GM21390 (cell line): ENCODE measurements around the gene MRPL41.
"Not testable (repeated sequence)": the region's sequence is repeated elsewhere in the genome, so short reads cannot be mapped to it uniquely, and the experiment has no call there.

Experiments used
- ATAC-seq: cut with Tn5 transposase; IDR thresholded peaks from one replicate; pipeline ENCODE4 v1.9.1; 2021; ENCODE audit not compliant: unreplicated experiment

The MRPL41 gene

DNA sequence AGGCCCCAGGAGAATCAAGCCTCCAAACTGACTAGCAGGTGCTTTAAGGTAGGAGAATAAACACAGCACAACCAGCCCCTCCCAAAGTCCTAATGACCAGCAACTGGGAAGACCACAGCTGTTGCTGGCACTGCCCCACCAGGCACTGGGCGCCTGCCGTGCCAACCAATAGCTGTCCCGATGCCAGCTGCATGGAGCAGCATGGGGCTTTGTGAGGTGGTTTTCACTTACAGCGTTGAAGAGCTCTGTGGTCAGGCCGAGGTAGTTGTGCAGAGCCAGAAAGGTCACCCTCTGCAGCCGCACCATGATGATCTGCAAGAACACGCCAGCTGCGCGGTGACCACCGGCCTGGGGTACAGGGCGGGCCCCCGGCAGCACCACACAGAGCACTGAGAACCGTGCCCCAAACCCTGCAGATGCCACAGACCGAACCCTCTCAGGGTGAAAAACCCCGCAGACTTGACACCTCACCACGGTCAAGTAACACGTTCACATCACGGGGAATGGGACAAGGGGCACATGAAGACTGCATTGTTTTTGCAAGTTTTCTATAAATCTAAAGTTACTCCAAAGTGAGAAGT, 30.2 kb upstream of the MRPL41 start:
- ATAC-seq, result no peak

DNA sequence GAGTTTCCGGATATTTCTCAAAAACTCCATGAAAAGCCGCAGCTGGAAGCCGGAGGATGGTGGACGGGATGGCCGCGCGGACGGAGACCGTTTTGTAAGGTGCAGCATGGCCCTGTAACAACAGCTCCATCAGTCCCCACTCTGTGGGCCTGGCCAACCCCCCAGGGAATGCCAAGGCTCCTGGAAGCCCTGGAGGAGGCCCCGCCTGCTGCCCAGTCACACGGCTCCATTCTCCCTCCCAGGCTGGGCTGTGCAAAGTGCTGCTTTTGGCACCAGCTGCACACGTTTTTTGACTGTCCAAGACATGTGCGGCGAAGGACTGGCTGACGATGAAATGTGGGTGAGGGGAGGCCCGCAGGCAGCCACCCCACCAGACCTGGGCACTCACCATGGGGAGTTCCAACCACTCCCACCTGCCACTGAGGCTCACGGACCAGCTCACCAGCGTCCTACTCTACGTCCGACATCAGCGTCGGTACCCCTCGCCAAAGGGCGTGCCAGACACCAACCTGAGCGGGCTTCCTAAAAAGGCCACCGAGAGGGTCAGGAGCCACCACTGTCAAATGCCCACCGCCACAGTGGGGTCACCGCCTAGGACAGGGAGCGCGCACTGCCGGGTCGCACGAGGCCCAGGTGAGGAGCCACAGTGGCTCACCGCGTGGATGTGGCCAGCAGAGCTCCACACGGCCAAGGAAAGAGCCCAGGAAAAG, 28.8 kb upstream of the MRPL41 start:
- no peak for ATAC-seq

DNA sequence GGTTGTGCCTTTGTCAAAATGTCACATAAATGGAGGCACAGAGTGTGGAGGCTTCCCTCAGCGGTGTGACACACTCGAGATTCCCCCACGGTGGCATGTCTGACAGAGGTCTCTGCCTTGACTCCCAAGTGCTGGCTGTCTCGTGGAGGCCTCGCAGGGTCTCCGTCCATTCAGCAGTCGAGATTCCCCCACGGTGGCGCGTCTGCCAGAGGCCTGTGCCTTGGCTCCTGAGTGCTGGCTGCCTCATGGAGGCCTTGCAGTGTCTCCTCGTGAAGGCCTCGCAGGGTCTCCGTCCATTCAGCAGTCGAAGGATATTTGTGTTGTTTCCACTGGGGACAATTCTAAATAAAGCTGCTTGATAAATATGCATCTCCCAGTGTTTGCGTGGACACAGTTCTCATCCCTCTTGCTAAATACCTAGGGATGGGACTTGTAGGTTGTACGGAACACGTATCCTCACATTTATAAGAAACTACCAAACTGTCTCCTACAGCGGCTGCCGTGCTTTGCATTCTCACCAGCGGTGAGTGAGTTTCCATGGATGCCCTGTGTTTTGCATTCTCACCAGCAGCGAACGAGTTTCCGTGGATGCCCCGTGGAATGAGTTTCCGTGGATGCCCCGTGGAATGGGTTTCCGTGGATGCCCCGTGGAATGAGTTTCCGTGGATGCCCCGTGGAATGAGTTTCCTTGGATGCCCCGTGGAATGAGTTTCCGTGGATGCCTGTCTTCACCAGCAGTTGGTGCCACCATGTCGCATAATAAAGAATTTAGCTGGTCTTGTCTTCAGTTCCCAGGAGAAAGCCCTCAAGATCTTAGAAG, 27.3 kb upstream of the MRPL41 start:
- no peak for ATAC-seq

DNA sequence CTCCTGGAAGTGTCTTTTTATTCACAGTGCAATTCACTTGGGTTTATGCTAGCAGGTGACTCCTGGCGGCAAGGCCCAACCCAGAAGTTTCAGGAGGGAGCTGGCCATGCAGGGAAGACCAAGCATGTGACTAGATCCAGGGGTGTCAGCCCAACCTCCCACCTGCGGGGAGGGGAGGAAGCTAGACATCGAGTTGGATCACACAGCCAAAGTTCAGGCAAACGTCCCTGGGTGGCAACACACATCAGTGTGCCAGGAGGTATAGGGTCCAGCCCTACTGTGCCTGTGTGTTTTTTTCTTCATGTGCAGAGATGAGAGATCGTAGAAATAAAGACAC, 26.7 kb upstream of the MRPL41 start:
- no peak for ATAC-seq

DNA sequence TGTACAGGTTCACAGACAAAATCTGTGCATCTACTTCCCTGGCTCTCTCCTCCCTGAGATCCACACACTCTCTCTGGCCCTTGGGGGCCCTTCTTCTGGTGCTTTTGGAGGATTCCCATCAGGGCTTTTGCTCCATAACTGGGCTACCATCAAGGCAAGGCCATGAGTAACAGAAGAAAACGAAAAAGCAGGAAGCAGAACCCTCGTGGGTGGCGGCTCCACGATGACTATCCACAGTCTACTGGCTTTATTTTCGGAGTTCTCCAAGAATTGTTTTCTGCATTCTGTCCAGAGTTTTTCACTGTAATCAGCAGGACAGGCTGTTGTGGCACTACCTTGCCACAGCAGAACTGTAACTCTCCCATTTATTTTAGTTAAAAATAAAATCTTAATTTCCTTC, 21.3 kb upstream of the MRPL41 start:
- ATAC-seq, result no peak

DNA sequence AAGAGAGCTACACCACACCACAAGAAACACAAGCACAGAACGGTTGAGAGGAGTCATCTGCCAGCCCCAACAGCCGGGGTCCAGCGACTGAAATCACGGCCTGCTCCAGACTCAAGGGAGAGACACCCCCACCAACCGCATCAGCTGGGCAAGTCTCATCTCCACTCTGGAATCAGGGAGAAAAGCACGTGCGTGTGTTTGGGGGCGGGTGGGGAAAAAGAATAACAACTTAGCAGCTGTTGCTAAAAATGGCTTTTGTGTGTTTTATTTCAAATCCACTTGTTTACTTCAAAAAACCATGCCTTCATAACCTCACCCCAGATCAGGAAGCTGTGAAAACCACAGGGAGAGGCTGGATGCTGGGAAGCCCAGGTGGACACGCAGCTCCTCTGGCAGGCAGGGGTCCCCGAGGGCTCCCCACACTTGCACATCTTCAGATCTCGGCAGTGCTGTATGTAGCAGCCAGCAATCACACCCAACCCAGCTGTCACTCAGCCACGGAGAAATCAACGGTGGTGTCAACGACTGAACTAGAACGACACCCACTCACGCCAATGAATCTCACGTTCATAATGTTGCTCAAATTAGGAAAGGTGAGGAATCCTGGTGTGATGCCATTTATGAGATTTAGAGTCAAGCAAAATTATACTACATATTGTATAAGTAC, 20.4 kb upstream of the MRPL41 start:
- no peak for ATAC-seq

DNA sequence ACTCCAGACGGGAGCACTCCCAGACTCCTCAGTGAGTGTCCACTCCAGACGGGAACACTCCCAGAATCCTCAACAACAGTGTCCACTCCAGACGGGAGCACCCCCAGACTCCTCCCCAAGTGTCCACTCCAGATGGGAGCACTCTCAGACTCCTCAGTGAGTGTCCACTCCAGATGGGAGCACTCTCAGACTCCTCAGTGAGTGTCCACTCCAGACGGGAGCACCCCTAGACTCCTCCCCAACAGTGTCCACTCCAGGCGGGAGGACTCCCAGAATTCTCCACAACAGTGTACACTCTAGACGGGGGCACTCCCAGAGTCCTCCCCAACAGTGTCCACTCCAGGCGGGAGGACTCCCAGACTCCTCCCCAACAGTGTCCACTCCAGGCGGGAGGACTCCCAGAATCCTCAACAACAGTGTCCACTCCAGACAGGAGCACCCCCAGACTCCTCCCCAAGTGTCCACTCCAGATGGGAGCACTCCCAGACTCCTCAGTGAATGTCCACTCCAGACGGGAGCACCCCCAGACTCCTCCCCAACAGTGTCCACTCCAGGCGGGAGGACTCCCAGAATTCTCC, 18.7 kb upstream of the MRPL41 start:
- ATAC-seq, result not testable (repeated sequence)

DNA sequence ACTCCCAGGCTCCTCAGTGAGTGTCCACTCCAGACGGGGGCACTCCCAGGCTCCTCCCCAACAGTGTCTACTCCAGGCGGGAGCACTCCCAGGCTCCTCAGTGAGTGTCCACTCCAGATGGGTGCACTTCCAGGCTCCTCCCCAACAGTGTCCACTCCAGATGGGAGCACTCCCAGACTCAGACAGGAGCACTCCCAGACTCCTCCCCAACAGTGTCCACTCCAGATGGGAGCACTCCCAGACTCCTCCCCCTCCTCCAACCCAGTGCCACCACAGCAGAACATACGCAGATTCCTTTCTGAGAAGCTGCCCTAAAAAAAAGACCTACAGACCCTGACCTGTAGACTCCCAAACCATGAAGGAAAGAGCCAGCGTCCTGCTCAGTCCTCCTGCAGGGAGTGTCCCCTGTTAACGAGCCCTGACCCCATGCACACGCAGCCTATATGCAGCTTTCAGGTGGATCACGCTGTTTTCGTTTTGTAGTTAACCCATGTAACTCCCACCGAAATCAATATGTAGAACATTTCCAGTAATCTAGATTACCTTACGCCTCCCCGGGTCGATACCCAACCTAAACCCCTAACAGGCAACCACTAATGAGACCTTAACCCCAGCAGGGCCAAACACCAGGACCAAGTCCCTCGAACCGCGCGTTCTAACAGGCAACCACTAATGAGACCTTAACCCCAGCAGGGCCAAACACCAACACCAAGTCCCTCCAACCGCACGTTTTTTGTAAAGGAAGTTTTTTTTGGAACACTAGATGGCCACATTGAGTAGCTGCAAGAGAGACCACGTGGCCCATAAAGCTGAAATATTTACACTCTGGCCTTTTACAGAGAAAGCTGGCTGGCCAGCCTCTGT, 17.2 kb upstream of the MRPL41 start:
- ATAC-seq, result no peak

DNA sequence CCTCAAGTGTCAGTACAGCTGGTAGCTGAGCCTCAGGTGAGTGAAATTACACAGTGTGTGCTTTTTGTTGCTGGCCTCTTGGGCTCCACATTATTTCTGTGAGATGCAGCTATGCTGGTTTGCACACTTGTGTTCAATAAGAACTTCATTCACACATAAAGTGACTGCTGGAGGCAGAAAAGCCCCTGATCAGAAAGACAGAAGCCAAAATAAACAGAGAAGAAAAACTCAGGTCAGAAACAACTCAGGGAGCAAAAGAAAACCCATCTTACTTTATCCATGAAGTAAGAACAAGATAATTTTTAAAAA, 16.6 kb upstream of the MRPL41 start:
- ATAC-seq, result no peak

DNA sequence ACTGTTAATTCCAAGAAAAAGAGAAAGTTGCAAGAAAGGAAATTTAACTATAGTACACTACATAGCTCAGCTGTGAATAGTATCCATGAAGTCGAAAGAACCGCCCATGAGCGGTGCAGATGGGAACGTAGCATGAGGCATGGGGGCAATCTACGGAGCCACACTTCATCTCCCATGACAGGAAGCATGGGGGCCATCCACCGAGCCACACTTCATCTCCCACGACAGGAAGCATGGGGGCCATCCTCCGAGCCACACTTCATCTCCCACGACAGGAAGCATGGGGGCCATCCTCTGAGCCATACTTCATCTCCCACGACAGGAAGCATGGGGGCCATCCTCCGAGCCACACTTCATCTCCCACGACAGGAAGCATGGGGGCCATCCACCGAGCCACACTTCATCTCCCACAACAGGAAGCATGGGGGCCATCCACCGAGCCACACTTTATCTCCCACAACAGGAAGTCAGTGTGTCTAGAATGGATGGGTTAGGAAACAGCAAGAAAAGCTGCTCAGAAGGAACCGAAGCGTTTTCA, 15.0 kb upstream of the MRPL41 start:
- not testable (repeated sequence) for ATAC-seq

DNA sequence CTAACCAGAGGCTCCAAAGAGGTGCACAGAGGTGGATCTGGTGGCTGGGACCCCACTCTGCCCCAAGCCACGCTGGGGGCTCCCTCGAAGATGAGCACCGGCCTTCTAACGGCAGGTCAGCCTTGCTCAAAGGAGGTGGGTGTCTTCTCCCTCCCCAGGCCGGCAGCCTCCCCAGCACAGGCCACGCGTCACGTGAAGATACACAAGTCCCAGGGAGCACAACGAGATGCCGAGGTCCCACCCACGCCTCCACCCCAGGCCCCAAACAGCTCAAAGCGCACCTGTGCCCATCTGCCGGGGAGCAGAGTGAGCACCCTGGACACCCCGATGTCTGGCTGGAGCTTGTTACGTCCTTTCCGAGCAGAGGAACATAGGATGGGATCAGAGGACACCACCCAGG, 13.6 kb upstream of the MRPL41 start:
- ATAC-seq, result no peak

DNA sequence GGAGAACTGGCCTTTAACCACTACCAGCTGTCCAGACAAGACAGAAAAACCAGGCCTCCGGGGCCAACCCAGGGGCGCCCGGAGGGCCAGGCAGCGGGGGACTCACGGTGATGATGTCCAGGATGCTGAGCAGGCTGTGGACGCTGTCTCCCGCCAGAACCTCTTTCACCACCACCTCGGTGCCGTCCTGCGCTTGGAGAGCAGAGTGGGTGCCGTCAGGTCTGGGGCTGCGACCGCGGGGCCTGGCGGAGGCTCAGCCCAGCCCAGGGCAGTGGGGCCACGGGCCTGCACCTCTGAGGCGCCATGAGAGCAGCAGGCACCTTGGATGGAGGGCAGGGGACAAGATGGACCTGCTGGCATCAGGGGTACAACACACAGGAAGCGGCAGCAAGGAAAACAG, 11.1 kb upstream of the MRPL41 start:
- ATAC-seq, result no peak

DNA sequence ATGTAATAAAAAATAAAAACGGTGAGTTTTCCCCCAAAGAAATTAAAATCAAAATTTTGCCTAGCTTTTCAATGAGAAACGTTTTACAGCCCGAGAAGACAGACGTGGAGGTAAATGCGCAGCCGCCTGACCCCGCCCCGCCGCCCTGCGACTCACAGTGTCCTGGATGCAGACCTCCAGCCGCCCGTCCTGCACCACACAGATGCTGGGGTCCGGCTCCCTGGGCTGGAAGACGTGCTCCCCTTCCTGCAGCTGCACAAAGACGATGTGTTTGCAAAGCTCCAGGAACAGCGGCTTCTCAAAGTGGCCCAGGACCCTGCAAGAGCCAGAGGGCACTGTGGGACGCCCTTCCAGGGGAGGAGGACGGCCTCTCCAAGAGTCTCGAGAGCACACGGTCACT, 9.2 kb upstream of the MRPL41 start:
- ATAC-seq, result no peak

DNA sequence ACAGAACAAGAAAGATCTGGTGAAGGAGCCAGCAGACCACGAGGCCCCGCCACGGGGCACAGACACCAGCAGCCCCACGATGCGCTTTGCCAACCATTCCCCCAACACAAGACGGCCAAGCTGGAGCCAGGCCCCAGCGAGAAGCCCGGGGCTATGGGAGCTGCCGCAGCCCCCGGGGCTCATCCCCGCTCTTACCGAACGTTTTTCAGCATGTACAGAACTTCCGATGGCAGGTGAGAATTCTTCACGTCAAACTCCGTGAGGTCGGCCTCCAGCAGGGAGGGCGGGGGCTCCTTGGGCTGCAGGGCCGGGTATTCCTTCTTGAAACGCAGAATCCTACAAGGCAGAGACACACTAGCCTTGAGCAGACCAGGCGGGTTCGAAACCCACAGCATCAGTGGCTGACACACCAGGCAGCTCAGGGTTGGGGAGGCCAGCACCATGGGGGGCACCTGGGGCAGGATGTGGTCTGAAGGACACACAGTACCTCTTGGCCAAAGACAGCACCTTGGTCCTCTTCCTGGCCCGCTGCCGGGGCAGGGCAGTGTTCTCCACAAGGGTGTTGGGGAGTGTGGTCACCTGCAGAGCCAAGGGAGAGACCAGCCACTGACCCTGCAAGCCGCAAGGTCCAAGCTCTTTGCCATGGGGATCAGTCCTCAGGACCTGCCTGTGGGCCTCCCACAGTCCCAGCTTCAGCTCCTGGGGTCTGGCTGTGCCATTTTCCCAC, 8.3 kb upstream of the MRPL41 start:
- ATAC-seq, result no peak

DNA sequence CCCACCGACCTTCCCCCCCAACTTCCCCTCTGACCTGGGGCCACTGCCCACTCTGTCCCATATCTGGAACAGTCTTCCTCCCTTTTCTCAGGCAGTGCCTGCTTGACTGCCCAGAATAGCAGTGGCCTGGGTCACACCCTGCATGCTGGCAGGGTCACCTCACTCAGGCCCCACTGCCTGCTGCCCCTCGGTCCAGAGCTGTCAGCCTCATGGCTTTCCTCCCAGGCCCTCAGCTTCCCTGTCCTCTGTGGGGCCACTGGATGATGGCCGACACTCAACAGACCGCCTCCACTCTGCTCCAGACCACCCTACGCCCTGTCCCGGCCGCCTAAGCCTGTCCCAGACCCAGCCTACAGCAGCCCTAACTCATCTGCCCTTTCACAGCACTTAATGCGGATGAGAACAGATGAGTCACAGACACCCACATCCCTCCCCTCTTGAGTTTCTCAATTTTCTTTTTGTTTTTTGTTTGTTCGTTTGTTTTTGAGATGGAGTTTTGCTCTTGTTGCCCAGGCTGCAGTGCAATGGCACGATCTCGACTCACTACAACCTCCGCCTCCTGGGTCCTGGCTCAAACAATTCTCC, 7.4 kb upstream of the MRPL41 start:
- no peak for ATAC-seq

DNA sequence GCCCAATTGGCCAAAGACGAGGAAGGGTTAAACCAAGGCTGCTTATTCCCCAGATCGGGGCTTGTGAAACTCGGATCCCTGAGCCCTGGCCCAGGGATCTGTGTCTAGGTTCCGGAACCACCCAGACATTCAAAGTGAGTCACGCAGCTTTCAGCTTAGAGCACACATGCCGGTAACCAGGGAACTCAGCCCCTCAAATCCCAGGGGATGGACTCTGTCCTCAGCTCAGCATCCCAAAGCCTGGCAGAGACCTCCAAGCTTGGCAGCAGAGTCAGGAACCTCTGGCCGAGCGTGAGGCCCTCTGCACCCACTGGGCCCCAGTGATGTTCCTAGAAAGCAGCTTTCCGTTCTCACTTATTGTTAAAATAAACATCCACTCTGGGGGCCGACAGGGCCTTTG, 6.6 kb upstream of the MRPL41 start:
- no peak for ATAC-seq

DNA sequence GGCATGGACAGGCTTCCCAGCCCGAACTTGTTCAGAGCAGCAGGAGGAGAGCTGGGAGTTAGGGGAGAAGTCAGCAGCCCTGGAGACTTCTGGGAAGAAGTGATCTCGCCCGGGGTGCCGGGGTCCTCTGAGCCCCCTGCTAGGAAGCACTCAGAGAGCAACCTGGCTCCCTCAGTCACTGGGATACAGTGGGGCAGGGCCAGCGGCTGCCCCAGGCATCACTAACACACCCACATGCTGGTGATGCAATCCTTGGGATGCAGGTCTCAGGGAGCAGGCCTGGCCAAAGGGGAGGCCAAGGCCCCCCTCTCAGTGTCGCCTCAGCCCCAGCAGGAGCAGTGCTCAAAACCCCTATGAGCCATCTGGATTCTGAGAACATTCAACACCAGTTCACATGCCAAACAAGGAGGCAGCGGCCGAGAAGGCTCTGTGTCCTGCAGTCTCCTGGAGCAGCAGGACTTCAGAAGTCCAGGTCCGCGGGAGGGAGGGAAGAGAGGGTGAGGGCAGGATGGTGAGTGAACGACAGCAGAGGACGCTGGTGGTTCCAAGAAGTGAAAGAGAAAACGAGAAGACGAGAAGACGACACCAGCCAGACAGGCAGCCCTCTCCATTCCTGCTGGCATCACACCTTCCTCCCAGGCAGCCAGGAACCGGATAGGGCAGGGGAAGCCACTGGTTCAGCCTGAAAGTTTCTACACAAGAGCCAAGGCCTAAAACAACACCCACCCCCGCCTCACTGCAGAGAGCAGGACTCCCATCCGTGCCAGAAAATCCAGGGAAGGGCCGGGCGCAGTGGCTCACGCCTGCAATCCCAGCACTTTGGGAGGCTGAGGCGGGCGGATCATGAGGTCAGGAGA, 3.8 kb upstream of the MRPL41 start:
- ATAC-seq, result no peak

DNA sequence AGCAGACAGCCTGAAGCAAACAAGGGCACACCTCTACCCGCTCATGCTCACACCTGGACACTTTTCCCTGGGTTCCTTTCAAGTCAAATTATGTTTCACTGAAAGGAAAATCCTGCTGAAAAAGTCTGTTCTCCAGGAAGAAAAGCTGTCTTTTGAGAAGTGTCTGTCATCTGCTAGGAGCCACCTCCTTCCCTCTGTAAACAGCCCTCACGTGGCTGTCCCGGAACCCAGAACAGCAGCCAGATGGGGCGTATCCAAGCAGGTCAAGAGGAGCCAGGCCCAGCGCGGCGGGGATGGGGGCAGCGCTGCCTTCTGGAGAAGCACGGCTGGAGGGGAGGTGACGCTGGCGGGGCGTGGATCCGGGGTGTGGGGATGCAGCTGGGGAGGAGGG, 1.5 kb upstream of the MRPL41 start, which contains the start of gene PNPLA7:
TSS of gene PNPLA7 (minus strand) at position 172 of the 391 bp plus-strand sequence. CDS start 205 bp downstream, outside the sequence.
- no peak for ATAC-seq

DNA sequence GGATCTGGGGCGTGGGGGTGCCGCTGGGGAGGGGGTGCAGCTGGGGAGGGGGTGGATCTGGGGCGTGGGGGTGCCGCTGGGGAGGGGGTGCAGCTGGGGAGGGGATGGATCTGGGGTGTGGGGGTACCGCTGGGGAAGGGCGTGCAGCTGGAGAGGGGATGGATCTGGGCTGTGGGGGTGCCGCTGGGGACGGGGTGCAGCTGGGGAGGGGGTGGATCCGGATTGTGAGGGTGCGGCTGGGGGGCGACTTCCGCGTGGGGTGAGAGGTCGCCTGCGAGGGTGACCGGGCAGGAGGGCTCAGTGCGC, 768 bp upstream of the MRPL41 start:
- ATAC-seq, result not testable (repeated sequence)
